Osteocyte (in vitro differentiated cells): Measurements from ENCODE around the gene PDE6B. TPM values are rescaled to one million over a fixed set of nuclear protein-coding genes. Genes with fewer than 3 reads are reported as not detected.

ENCODE experiments used
- DNase-seq: peaks from one replicate; pipeline ENCODE4 v3.0.0; 2021; ENCODE audit warnings: mixed read lengths; ENCODE audit not compliant: unreplicated experiment; ENCODE audit errors: extremely low spot score
- H3K27ac Mint-ChIP-seq: one replicate; pipeline ENCODE4 v1.8.0; 2021; ENCODE audit warnings: mild to moderate bottlenecking, mixed read lengths; ENCODE audit not compliant: unreplicated experiment
- H3K27me3 Mint-ChIP-seq: one replicate; pipeline ENCODE4 v1.8.0; 2021; ENCODE audit warnings: mixed read lengths; ENCODE audit not compliant: unreplicated experiment
- H3K36me3 Mint-ChIP-seq: one replicate; pipeline ENCODE4 v1.8.0; 2021; ENCODE audit warnings: mixed read lengths; ENCODE audit not compliant: unreplicated experiment
- H3K4me1 Mint-ChIP-seq: one replicate; pipeline ENCODE4 v1.8.0; 2021; ENCODE audit warnings: mixed read lengths; ENCODE audit not compliant: unreplicated experiment
- H3K4me3 Mint-ChIP-seq: one replicate; pipeline ENCODE4 v1.8.0; 2021; ENCODE audit warnings: mild to moderate bottlenecking, moderate library complexity, mixed read lengths; ENCODE audit not compliant: unreplicated experiment
- H3K9me3 Mint-ChIP-seq: one replicate; pipeline ENCODE4 v1.8.0; 2021; ENCODE audit warnings: mixed read lengths; ENCODE audit not compliant: unreplicated experiment
- CTCF ChIP-seq: fragments of 200-600 bp; sonication (generic); IDR thresholded peaks from 2 replicates; pipeline ENCODE4 v1.5.0; 2021; ENCODE audit warnings: antibody characterized with exemption, mild to moderate bottlenecking, moderate library complexity
- total RNA-seq: library from RNA; stranded (reverse); gene quantifications from 2 replicates; pipeline ENCODE4 v1.2.1, GENCODE V29; 2021

Gene PDE6B
- total RNA-seq, 1 donor from 2014 or later = 1.6 TPM

- TF ChIP-seq CTCF = no peak
- no peak overlapping the region for H3K27ac Mint-ChIP-seq
- no peak overlapping the region for H3K4me3 Mint-ChIP-seq
- no peaks in the 10 kb centered on the region for H3K9me3 Mint-ChIP-seq
- peaks cover 13% of the 10 kb centered on the region for H3K27me3 Mint-ChIP-seq
- H3K4me1 Mint-ChIP-seq = peaks cover 3% of the 10 kb centered on the region
- H3K36me3 Mint-ChIP-seq = no peaks in the 10 kb centered on the region
- no peak for DNase-seq
Measured at GRCh38 chr4:700587-701264, 75.4 kb downstream of the PDE6B start.

DNA sequence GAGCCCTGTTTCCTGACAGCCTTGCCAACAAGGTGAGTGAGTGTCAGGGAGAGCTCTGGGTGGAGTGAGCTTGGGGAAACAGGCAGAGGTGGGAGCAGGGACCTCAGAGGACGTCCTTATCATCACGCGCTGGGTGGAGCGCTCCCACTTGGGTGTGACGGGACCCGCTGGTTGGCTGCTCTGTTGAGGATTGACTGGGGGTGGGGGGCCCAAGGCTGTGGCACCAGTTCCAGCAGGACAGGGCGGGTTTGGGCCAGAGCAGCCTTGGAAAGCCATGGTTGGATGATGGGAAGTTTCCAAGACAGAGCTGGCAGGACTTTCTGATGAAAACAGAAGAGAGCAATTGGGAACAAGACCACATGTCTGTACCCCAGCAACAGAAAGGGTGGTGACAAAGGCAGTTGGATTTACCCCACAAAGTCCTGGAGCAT lies 77.3 kb downstream of the PDE6B start:
- H3K36me3 Mint-ChIP-seq = no peaks in the 10 kb centered on the region

GRCh38 chr4:703336-704197 lies 78.2 kb downstream of the PDE6B start:
- Mint-ChIP-seq H3K9me3 (no peaks in the 10 kb centered on the region), H3K27me3 (peaks cover 6% of the 10 kb centered on the region), H3K4me1 (peaks cover 6% of the 10 kb centered on the region), H3K27ac (no peak overlapping the region), H3K4me3 (no peak overlapping the region), H3K36me3 (no peaks in the 10 kb centered on the region)
- no peak for DNase-seq
- no peak for TF ChIP-seq CTCF

More for the DNA sequence above, 77.3 kb downstream of the PDE6B start:
- H3K9me3 Mint-ChIP-seq = no peaks in the 10 kb centered on the region
- no peak for DNase-seq
- H3K4me1 Mint-ChIP-seq = peaks cover 5% of the 10 kb centered on the region
- TF ChIP-seq CTCF = no peak
- no peak overlapping the region for H3K4me3 Mint-ChIP-seq
- H3K27ac Mint-ChIP-seq = no peak overlapping the region
- peaks cover 6% of the 10 kb centered on the region for H3K27me3 Mint-ChIP-seq

- H3K27me3 Mint-ChIP-seq = peaks cover 6% of the 10 kb centered on the region
- H3K9me3 Mint-ChIP-seq = no peaks in the 10 kb centered on the region
- TF ChIP-seq CTCF = no peak
- peak; percentile 85 for DNase-seq
- no peak overlapping the region for H3K27ac Mint-ChIP-seq
- H3K4me3 Mint-ChIP-seq = no peak overlapping the region
- H3K36me3 Mint-ChIP-seq = peaks cover 1% of the 10 kb centered on the region
- H3K4me1 Mint-ChIP-seq = peaks cover 11% of the 10 kb centered on the region
Measured at GRCh38 chr4:704198-704891, 79.0 kb downstream of the PDE6B start.

DNA sequence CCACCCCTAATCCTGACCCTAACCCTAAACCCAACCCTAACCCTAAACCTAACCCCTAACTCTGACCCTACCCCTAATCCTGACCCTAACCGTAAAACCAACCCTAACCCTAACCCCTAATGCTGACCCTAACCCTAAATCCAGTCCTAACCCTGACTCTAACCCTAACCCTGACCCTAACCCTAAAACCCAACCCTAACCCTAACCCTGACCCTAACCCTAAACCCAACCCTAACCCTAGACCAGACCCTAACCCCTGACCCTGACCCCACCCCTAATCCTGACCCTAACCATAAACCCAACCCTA lies 79.6 kb downstream of the PDE6B start:
- TF ChIP-seq CTCF = no peak
- Mint-ChIP-seq H3K4me1 (peaks cover 17% of the 10 kb centered on the region), H3K27ac (no peak overlapping the region), H3K4me3 (peak overlapping the region; percentile 76), H3K27me3 (peaks cover 6% of the 10 kb centered on the region), H3K36me3 (peaks cover 6% of the 10 kb centered on the region), H3K9me3 (no peaks in the 10 kb centered on the region)
- DNase-seq = no peak
